ENCODE measurements around the gene GSTO2.

DNA sequence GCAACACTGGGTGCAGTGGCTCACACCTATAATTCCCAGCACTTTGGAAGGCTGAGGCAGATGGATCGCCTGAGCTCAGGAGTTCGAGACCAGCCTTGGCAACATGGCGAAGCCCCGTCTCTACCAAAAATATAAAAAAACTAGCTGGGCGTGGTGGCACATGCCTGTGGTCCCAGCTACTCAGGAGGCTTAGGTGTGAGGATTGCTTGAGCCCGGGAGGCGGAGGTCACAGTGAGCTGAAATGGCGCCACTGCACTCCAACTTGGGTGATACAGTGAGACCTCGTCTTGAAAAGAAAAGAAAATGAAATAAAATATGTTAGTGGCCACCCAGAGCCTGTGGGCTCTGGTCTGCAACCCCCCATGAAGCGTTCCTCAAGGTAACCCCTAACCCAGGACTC, 55.9 kb downstream of the GSTO2 start:
- TF ChIP-seq POLR2AphosphoS5 (IDR thresholded peaks at IDR 0.05) = no peak
- TF ChIP-seq, protein P1, sequence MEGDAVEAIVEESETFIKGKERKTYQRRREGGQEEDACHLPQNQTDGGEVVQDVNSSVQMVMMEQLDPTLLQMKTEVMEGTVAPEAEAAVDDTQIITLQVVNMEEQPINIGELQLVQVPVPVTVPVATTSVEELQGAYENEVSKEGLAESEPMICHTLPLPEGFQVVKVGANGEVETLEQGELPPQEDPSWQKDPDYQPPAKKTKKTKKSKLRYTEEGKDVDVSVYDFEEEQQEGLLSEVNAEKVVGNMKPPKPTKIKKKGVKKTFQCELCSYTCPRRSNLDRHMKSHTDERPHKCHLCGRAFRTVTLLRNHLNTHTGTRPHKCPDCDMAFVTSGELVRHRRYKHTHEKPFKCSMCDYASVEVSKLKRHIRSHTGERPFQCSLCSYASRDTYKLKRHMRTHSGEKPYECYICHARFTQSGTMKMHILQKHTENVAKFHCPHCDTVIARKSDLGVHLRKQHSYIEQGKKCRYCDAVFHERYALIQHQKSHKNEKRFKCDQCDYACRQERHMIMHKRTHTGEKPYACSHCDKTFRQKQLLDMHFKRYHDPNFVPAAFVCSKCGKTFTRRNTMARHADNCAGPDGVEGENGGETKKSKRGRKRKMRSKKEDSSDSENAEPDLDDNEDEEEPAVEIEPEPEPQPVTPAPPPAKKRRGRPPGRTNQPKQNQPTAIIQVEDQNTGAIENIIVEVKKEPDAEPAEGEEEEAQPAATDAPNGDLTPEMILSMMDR (IDR thresholded peaks at IDR 0.05 in 8 of 11, conservative IDR thresholded peaks at IDR 0.05 in 3 of 11) = no peak
- TF ChIP-seq POLR2A (IDR thresholded peaks at IDR 0.05) = no peak
